ENCODE results near the gene CLASRP.

The CLASRP gene

GRCh38 chr19:45001087-45001739 lies 37.6 kb upstream of the CLASRP start, which contains the start of gene RELB:
TSS of gene RELB (plus strand) at chr19:45001464. CDS start at chr19:45001580, 116 bp downstream.
- no peaks in the 10 kb centered on the region for H3K9me3 ChIP-seq (ENCODE audit: control insufficient read depth, insufficient read depth, low read depth, low read length)
- peak within 1 kb of the TSS; percentile 82 for H3K27ac ChIP-seq (ENCODE audit: low read depth, low read length)
- 0 out of 2 replicates have a peak, but pooled peaks cover 2% of the 10 kb centered on the region for H3K36me3 ChIP-seq (ENCODE audit: control insufficient read depth, insufficient read depth, low read length)
- peak within 1 kb of the TSS; percentile 94 for H3K4me3 ChIP-seq (ENCODE audit: low read depth, low read length)
- peak within 1 kb of the TSS; percentile 93 for H3K9ac ChIP-seq (ENCODE audit: low read length)
- no peaks in the 10 kb centered on the region for H3K4me1 ChIP-seq (ENCODE audit: control insufficient read depth, insufficient read depth, low read length)
- no peaks in the 10 kb centered on the region for H3K27me3 ChIP-seq (ENCODE audit: control insufficient read depth, insufficient read depth, low read length)

GRCh38 chr19:45003485-45003884 lies 35.4 kb upstream of the CLASRP start:
- peaks cover 8% of the 10 kb centered on the region; the same call in 1 of the 2 replicates for H3K36me3 ChIP-seq (ENCODE audit: control insufficient read depth, insufficient read depth, low read length)

GRCh38 chr19:45005787-45006186 lies 33.1 kb upstream of the CLASRP start:
- Histone ChIP-seq H3K9ac (ENCODE audit: low read length) (no peak overlapping the region), H3K27ac (ENCODE audit: low read depth, low read length) (no peak overlapping the region), H3K4me3 (ENCODE audit: low read depth, low read length) (no peak overlapping the region), H3K4me1 (ENCODE audit: control insufficient read depth, insufficient read depth, low read length) (no peaks in the 10 kb centered on the region), H3K9me3 (ENCODE audit: control insufficient read depth, insufficient read depth, low read depth, low read length) (no peaks in the 10 kb centered on the region), H3K36me3 (ENCODE audit: control insufficient read depth, insufficient read depth, low read length) (peaks cover 8% of the 10 kb centered on the region; the same call in 1 of the 2 replicates), H3K27me3 (ENCODE audit: control insufficient read depth, insufficient read depth, low read length) (no peaks in the 10 kb centered on the region)

More at GRCh38 chr19:45003485-45003884, 35.4 kb upstream of the CLASRP start:
- Histone ChIP-seq H3K9me3 (ENCODE audit: control insufficient read depth, insufficient read depth, low read depth, low read length) (no peaks in the 10 kb centered on the region), H3K4me1 (ENCODE audit: control insufficient read depth, insufficient read depth, low read length) (no peaks in the 10 kb centered on the region), H3K27ac (ENCODE audit: low read depth, low read length) (no peak overlapping the region), H3K27me3 (ENCODE audit: control insufficient read depth, insufficient read depth, low read length) (no peaks in the 10 kb centered on the region), H3K4me3 (ENCODE audit: low read depth, low read length) (no peak overlapping the region), H3K9ac (ENCODE audit: low read length) (no peak overlapping the region)

GRCh38 chr19:45008552-45008951 lies 30.3 kb upstream of the CLASRP start:
- Histone ChIP-seq H3K9ac (ENCODE audit: low read length) (no peak overlapping the region), H3K27ac (ENCODE audit: low read depth, low read length) (no peak overlapping the region)

GRCh38 chr19:45009625-45010255 lies 29.1 kb upstream of the CLASRP start:
- H3K27me3 ChIP-seq (ENCODE audit: control insufficient read depth, insufficient read depth, low read length) = no peaks in the 10 kb centered on the region
- H3K4me3 ChIP-seq (ENCODE audit: low read depth, low read length) = no peak overlapping the region
- H3K36me3 ChIP-seq (ENCODE audit: control insufficient read depth, insufficient read depth, low read length) = peaks cover 12% of the 10 kb centered on the region
- no peaks in the 10 kb centered on the region for H3K4me1 ChIP-seq (ENCODE audit: control insufficient read depth, insufficient read depth, low read length)
- H3K9ac ChIP-seq (ENCODE audit: low read length) = no peak overlapping the region
- no peaks in the 10 kb centered on the region for H3K9me3 ChIP-seq (ENCODE audit: control insufficient read depth, insufficient read depth, low read depth, low read length)
- no peak overlapping the region for H3K27ac ChIP-seq (ENCODE audit: low read depth, low read length)

More at GRCh38 chr19:45008552-45008951, 30.3 kb upstream of the CLASRP start:
- Histone ChIP-seq H3K27me3 (ENCODE audit: control insufficient read depth, insufficient read depth, low read length) (no peaks in the 10 kb centered on the region), H3K4me3 (ENCODE audit: low read depth, low read length) (no peak overlapping the region), H3K4me1 (ENCODE audit: control insufficient read depth, insufficient read depth, low read length) (no peaks in the 10 kb centered on the region), H3K9me3 (ENCODE audit: control insufficient read depth, insufficient read depth, low read depth, low read length) (no peaks in the 10 kb centered on the region), H3K36me3 (ENCODE audit: control insufficient read depth, insufficient read depth, low read length) (peaks cover 6% of the 10 kb centered on the region; the same call in 1 of the 2 replicates)

GRCh38 chr19:45010306-45010705 lies 28.5 kb upstream of the CLASRP start:
- H3K27ac ChIP-seq (ENCODE audit: low read depth, low read length) = no peak overlapping the region
- H3K27me3 ChIP-seq (ENCODE audit: control insufficient read depth, insufficient read depth, low read length) = no peaks in the 10 kb centered on the region
- H3K9ac ChIP-seq (ENCODE audit: low read length) = no peak overlapping the region
- H3K4me3 ChIP-seq (ENCODE audit: low read depth, low read length) = no peak overlapping the region
- H3K4me1 ChIP-seq (ENCODE audit: control insufficient read depth, insufficient read depth, low read length) = no peaks in the 10 kb centered on the region
- no peaks in the 10 kb centered on the region for H3K9me3 ChIP-seq (ENCODE audit: control insufficient read depth, insufficient read depth, low read depth, low read length)
- H3K36me3 ChIP-seq (ENCODE audit: control insufficient read depth, insufficient read depth, low read length) = peaks cover 12% of the 10 kb centered on the region

GRCh38 chr19:45011959-45012358 lies 26.9 kb upstream of the CLASRP start:
- Histone ChIP-seq H3K36me3 (ENCODE audit: control insufficient read depth, insufficient read depth, low read length) (peaks cover 11% of the 10 kb centered on the region), H3K27me3 (ENCODE audit: control insufficient read depth, insufficient read depth, low read length) (no peaks in the 10 kb centered on the region), H3K4me1 (ENCODE audit: control insufficient read depth, insufficient read depth, low read length) (no peaks in the 10 kb centered on the region)

GRCh38 chr19:45016388-45017314 lies 22.2 kb upstream of the CLASRP start:
- Histone ChIP-seq H3K27ac (ENCODE audit: low read depth, low read length) (no peak overlapping the region), H3K4me3 (ENCODE audit: low read depth, low read length) (no peak overlapping the region), H3K36me3 (ENCODE audit: control insufficient read depth, insufficient read depth, low read length) (peaks cover 6% of the 10 kb centered on the region), H3K27me3 (ENCODE audit: control insufficient read depth, insufficient read depth, low read length) (no peaks in the 10 kb centered on the region), H3K9me3 (ENCODE audit: control insufficient read depth, insufficient read depth, low read depth, low read length) (no peaks in the 10 kb centered on the region), H3K4me1 (ENCODE audit: control insufficient read depth, insufficient read depth, low read length) (no peaks in the 10 kb centered on the region), H3K9ac (ENCODE audit: low read length) (no peak overlapping the region)

More at GRCh38 chr19:45011959-45012358, 26.9 kb upstream of the CLASRP start:
- no peaks in the 10 kb centered on the region for H3K9me3 ChIP-seq (ENCODE audit: control insufficient read depth, insufficient read depth, low read depth, low read length)
- H3K9ac ChIP-seq (ENCODE audit: low read length) = no peak overlapping the region
- no peak overlapping the region for H3K4me3 ChIP-seq (ENCODE audit: low read depth, low read length)
- no peak overlapping the region for H3K27ac ChIP-seq (ENCODE audit: low read depth, low read length)

- no peaks in the 10 kb centered on the region; the same call in 1 of the 2 replicates for H3K36me3 ChIP-seq (ENCODE audit: control insufficient read depth, insufficient read depth, low read length)
- H3K4me3 ChIP-seq (ENCODE audit: low read depth, low read length) = no peak overlapping the region
- no peak overlapping the region for H3K9ac ChIP-seq (ENCODE audit: low read length)
- no peak overlapping the region for H3K27ac ChIP-seq (ENCODE audit: low read depth, low read length)
- H3K4me1 ChIP-seq (ENCODE audit: control insufficient read depth, insufficient read depth, low read length) = no peaks in the 10 kb centered on the region
- no peaks in the 10 kb centered on the region for H3K27me3 ChIP-seq (ENCODE audit: control insufficient read depth, insufficient read depth, low read length)
- no peaks in the 10 kb centered on the region for H3K9me3 ChIP-seq (ENCODE audit: control insufficient read depth, insufficient read depth, low read depth, low read length)
Observed at GRCh38 chr19:45019187-45019586, 19.7 kb upstream of the CLASRP start.

- Histone ChIP-seq H3K27me3 (ENCODE audit: control insufficient read depth, insufficient read depth, low read length) (no peaks in the 10 kb centered on the region), H3K9ac (ENCODE audit: low read length) (no peak overlapping the region), H3K36me3 (ENCODE audit: control insufficient read depth, insufficient read depth, low read length) (no peaks in the 10 kb centered on the region; the same call in 1 of the 2 replicates), H3K4me1 (ENCODE audit: control insufficient read depth, insufficient read depth, low read length) (no peaks in the 10 kb centered on the region), H3K27ac (ENCODE audit: low read depth, low read length) (no peak overlapping the region), H3K4me3 (ENCODE audit: low read depth, low read length) (no peak overlapping the region), H3K9me3 (ENCODE audit: control insufficient read depth, insufficient read depth, low read depth, low read length) (no peaks in the 10 kb centered on the region)
Observed at GRCh38 chr19:45020071-45020470, 18.8 kb upstream of the CLASRP start.
